Superior temporal gyrus (tissue), 1 donor: ENCODE data around the gene MED6.
A peak's percentile ranks its signal among the peaks of the same experiment; 100 is the strongest.

Experiments used
- DNase-seq: peaks from one replicate; pipeline ENCODE4 v3.0.0-alpha.2; 2016; ENCODE audit errors: extremely low spot score

Gene MED6

GRCh38 chr14:70600382-70601157 is at the start of gene MED6:
Gene MED6, minus strand, starts transcription at chr14:70600655. Its CDS starts 18 bp downstream, at chr14:70600637.
- peak; percentile 95 for DNase-seq

GRCh38 chr14:70649803-70650202 is 49.3 kb upstream of the MED6 start:
- no peak for DNase-seq

GRCh38 chr14:70648346-70648745 is 47.9 kb upstream of the MED6 start:
- no peak for DNase-seq

GRCh38 chr14:70646705-70647104 is 46.2 kb upstream of the MED6 start:
- DNase-seq, result no peak

GRCh38 chr14:70645892-70646291 is 45.4 kb upstream of the MED6 start:
- DNase-seq, result no peak

- no peak for DNase-seq
These were observed 43.5 kb upstream of the MED6 start for GRCh38 chr14:70643967-70644366.

GRCh38 chr14:70642303-70643235 is 42.1 kb upstream of the MED6 start:
- DNase-seq, result peak; percentile 13

- no peak for DNase-seq
These were observed 41.3 kb upstream of the MED6 start, which contains the start of gene TTC9 for GRCh38 chr14:70641548-70642302. Gene TTC9, plus strand, starts transcription at chr14:70641916. Its CDS starts 214 bp downstream, at chr14:70642130.

GRCh38 chr14:70640938-70641547 is 40.6 kb upstream of the MED6 start:
- peak; percentile 20 for DNase-seq

GRCh38 chr14:70638416-70638815 is 38.0 kb upstream of the MED6 start:
- no peak for DNase-seq

- DNase-seq, result no peak
These were observed 35.6 kb upstream of the MED6 start for GRCh38 chr14:70635971-70636595.

- DNase-seq, result no peak
These were observed 31.5 kb upstream of the MED6 start for GRCh38 chr14:70631948-70632347.

- DNase-seq, result no peak
These were observed 24.5 kb upstream of the MED6 start for GRCh38 chr14:70624972-70625371.

- no peak for DNase-seq
These were observed 21.8 kb upstream of the MED6 start for GRCh38 chr14:70622111-70622712.

GRCh38 chr14:70619708-70620107 is 19.3 kb upstream of the MED6 start:
- no peak for DNase-seq

GRCh38 chr14:70618314-70618713 is 17.9 kb upstream of the MED6 start:
- no peak for DNase-seq

GRCh38 chr14:70616646-70617045 is 16.2 kb upstream of the MED6 start:
- DNase-seq, result no peak

GRCh38 chr14:70611216-70611615 is 10.8 kb upstream of the MED6 start:
- DNase-seq, result no peak

- no peak for DNase-seq
These were observed 1.8 kb upstream of the MED6 start for GRCh38 chr14:70602254-70602653.

GRCh38 chr14:70601162-70601561 is 707 bp upstream of the MED6 start:
- DNase-seq, result no peak

GRCh38 chr14:70599345-70599744 is 1.1 kb downstream of the MED6 start:
- no peak for DNase-seq
